D341Med (cell line): ENCODE results near the gene C2orf92.

Experiments used
- DNase-seq: peaks from one replicate; pipeline ENCODE4 v3.0.0; 2012; ENCODE audit warnings: low spot score

C2orf92 gene

DNA sequence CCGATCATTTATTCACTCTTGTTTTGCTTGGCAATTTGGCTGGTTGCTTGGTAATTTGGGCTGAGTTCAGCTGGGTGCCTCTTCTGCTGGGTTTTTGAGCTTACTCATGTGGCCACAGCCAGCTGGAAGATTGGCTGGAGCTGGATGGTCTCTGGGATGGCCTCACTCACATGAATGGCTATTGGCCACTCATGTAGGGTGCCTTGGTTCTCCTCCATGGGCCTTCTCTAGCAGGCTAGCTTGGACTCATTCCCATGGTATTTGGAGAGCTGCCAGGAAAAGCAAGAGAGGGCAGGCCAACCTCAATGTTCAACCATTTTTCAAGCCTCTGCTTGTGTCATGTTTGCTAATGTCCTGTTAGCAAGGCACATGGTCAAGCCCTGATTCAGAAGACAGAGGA, 60.7 kb downstream of the C2orf92 start:
- DNase-seq: no peak

DNA sequence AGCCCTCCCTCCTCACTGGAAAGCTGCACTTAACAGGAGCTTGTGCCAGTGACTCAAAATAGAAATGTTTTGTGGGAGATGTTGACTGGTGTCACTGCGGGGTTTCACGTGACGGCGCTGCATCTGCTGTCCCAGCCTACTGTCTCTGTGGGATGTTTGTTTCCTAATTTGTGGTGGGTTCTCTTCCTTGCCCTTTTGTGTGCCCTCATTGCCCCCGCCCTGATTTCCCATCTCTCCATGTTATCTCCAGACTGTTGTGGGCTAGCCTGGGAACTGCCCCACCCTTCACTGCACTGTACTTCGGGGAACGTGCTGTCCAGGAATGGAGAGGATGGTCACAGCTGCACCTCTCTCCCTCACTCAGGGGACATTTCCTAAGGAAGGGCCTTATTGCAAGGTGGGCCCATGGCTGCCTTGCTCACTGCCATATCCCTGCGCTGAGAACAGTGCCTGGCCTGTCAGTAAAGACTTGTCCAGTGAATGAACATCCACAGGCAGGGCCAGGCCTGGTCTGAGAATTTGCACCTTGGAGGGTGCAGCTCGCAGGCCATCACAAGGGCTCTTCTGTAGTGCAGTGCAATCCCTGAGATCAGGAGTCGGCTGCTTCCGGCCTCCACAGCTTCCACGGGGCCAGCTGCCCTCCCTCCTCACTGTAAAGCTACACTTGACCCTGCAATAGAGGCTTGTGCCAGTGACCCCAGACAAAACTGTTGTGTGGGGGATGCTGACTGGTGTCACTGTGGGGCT, 61.9 kb downstream of the C2orf92 start:
- no peak for DNase-seq

DNA sequence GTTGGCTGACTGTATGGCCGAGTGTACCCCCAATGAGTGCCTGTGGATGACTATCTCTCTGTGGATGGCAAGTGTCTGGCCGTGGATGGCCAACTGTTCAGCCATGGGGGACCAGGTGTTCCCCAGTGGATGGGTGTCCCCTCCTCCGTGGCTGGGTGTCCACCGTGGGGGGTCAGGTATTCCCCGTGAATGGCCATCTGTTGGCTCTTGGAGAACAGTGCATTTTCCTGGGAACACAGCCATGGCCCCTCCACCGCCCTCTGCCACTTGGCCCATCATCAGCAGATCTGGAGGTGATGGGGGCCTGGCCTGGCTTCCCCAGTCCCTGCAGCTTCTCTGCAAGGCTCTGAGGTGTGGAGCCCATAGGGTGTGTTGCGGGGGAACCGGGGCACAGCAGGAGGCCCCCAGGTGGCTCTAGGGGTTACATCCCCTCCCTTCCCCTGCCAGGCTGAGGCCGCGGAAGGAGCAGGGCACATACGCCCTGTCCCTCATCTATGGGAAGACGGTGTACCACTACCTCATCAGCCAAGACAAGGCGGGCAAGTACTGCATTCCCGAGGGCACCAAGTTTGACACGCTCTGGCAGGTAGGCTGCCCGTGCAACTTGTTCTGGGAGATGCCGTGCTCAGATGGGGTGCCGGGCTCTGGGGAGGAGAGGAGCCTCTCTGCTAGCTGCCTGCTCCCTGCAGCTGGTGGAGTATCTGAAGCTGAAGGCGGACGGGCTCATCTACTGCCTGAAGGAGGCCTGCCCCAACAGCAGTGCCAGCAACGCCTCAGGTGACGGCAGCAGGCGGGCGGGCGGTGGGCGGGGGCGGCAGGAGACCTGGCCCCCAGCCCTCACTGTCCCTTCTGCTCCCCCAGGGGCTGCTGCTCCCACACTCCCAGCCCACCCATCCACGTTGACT, 63.2 kb downstream of the C2orf92 start:
- no peak for DNase-seq

DNA sequence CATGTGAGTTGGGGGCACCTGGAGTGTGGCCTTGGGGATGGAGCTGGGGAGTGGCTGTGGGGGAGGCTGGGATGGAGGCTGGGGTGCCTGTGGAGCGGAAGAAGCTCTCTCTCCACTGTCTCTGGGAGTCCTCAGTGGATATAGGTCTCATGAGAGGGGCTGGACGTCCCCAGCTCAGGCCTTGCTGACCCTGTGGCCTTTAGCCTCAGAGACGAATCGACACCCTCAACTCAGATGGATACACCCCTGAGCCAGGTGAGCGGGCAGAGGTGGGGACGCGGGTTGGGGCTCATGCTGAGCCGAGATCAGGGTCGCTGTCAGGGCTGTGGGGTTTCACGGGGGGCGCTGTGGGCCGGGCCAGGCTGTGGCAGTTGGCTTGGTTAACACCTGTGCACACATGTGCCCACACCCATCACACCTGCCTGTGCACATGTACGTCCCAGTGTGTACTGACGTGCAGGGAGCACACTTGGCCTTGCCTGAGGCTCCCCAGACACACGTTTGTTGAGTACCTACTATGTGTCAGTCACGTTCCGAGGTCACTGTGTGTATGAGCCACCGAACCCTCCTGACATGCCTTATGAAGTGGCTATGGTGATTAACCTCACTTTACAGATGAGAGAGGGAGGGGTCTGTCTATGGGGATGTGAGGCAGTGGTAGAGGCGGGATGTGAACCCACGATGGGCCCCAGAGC, 64.0 kb downstream of the C2orf92 start:
- no peak for DNase-seq

DNA sequence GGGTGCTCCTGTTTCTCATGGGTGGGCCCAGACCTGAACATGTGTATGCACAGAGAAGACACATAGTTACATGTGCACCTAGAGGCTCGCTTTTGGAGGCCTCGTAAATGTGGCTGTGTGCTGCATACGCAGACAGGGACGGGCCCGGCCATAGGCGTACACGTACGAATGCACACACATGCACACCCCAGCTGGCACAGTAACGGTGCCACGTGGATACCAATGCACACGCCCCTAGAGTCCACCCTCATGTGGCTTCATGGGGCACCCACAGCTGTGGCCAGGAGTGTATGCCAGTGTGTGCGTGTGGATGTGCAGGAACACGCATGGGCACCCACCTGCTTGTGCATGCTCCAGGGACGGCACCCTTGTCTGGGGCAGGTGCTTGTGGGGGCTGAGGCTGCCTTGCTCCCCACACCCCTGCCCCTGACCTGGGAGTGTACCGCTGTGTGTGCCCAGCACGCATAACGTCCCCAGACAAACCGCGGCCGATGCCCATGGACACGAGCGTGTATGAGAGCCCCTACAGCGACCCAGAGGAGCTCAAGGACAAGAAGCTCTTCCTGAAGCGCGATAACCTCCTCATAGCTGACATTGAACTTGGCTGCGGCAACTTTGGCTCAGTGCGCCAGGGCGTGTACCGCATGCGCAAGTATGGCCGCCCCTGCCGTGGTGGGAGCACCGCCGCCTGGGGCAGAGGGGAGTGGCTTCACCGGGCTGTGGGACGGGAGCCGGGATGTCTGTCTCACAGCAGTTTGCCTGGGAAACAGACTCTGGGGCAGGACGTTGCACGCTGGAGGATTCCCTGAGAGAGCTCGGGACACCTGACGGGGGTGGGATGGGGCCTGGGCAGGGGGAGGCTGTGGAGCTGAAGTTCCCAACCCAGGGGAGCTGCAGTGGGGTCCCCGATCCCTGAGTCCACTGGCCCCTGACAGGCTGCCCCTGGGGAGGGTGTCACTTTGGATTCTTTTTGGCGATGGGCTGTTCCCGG, 64.8 kb downstream of the C2orf92 start:
- no peak for DNase-seq

DNA sequence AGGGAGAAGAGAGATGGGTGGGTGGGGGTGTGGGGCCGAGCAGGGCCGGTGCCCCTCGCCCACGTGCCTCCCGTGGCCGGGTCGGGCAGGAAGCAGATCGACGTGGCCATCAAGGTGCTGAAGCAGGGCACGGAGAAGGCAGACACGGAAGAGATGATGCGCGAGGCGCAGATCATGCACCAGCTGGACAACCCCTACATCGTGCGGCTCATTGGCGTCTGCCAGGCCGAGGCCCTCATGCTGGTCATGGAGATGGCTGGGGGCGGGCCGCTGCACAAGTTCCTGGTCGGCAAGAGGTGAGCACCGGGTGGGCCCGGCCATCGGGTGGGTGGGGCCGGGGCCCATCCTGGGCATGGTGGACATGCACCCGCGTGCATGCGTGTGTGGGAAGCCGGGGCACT, 65.6 kb downstream of the C2orf92 start:
- no peak for DNase-seq

DNA sequence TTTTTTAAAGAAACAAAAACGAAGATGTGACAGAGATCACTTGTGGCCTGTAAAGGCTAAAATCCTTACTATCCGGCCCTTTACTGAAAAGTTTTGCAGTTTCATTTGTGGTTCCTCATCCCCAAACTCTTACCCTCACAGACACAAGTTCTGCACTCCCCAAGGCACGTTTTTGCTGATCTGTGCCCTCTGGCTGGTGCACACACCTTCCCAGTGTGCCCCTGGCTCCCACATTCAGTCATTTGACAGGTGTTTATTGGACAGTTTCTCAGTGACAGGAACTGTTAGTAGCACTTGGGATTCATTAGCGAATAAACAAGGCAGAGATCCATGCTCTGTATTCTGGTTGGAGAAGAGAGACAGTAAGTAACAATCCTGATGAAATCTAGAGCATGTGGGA, 66.7 kb downstream of the C2orf92 start:
- DNase-seq: no peak

DNA sequence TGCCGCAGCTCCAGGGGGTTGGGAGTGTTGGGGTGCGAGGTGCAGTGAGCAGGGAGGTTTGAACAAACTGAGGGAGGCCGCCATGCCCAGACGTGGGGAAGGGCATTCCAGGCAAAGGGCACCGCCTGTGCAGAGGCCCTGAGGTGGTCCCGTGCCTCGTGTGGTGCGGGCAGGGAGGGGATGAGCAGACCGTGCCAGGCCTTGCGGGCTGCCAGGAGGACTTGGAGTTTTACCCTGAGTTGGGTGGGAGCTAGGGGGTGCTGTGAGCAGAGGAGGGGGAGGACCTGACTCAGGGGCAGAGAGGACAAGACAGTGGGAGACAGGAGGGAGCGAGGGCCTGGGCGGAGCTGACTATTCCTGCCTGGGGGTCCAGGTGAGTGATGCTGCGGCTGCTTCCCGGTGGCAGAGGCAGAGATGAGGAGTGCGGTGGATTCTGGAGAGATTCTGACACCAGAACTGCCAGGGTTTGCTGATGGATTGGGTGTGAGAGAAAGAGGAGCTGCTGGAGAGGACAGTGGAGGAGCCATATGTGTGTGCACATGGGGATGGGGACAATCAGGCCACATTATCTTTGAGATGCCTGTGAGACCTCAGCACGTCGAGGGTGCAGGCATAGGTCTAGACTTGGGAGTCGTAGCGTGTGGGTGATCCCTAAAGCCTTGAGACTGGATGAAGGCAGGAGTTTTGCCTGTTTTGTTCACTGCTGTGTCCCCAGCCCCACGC, 67.3 kb downstream of the C2orf92 start:
- no peak for DNase-seq

DNA sequence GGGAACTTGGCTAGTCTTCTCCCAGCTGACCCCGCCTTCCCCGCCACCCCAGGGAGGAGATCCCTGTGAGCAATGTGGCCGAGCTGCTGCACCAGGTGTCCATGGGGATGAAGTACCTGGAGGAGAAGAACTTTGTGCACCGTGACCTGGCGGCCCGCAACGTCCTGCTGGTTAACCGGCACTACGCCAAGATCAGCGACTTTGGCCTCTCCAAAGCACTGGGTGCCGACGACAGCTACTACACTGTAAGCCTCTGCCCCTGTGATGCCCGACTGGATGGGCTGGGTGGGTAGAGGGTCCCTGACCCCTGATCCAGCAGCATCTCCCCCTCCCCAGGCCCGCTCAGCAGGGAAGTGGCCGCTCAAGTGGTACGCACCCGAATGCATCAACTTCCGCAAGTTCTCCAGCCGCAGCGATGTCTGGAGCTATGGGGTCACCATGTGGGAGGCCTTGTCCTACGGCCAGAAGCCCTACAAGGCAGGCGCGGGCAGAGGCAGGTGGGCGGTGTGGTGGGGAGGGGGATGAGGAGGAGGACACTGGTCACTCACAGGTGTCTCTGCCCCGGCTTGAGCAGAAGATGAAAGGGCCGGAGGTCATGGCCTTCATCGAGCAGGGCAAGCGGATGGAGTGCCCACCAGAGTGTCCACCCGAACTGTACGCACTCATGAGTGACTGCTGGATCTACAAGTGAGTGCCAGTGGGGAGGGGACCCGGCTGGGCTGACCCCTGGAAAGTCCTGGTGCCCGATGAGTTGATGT, 68.1 kb downstream of the C2orf92 start:
- no peak for DNase-seq

DNA sequence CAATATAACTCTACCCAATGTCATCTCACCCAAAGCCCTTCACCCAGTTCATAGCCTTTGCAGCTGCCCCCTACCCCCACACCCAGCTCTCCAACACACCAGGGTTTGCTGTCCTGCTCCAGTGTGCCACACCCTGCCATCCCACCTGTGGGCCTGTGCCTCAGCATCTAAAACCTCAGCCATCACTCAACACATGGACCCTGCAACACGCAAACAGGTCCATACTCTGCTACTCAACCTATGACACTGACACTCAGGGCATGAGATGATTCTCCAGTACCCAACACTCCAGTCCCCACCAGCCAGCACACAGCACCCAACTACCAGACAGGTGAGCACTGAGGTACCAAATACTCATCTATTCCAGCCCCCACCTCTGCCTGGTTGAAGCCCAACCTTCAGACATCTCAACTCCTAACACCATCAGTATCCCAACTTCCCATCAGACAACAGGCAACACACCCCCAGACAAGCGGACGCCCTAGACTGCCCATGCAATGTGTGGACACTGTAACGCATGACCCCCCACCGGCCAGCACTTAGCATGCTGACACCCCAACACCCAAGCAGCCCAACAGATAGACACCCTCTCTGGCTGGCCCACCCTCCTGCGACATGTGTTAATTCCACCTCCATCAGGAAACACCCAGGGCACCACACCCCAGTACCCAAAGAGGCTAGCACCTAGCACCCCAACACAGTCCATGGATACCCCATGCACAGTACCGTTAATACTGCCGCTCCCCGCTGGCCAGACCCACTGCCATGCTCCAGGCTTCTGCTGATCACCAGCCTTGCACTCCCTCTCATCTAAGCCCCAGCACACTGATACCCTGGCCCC, 68.9 kb downstream of the C2orf92 start:
- no peak for DNase-seq

DNA sequence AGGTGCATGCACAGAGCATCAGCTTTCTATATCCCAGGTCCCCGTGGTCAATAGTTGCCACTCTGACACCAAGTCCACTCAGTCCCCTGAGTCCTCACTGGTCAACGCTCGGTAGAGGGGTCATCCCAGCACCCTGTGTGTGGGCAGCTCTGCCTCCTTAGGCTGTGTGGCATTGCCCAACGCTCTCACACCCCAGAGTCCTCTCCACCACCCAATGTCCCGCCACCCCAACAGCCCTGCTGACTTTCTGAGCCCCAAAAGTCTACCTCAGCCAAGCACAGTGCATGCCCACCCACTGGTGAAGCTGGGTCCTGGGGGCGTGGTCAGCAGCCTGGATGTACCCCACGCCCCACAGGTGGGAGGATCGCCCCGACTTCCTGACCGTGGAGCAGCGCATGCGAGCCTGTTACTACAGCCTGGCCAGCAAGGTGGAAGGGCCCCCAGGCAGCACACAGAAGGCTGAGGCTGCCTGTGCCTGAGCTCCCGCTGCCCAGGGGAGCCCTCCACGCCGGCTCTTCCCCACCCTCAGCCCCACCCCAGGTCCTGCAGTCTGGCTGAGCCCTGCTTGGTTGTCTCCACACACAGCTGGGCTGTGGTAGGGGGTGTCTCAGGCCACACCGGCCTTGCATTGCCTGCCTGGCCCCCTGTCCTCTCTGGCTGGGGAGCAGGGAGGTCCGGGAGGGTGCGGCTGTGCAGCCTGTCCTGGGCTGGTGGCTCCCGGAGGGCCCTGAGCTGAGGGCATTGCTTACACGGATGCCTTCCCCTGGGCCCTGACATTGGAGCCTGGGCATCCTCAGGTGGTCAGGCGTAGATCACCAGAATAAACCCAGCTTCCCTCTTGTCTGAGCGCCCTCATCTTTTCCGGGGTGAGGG, 69.7 kb downstream of the C2orf92 start:
- no peak for DNase-seq

DNA sequence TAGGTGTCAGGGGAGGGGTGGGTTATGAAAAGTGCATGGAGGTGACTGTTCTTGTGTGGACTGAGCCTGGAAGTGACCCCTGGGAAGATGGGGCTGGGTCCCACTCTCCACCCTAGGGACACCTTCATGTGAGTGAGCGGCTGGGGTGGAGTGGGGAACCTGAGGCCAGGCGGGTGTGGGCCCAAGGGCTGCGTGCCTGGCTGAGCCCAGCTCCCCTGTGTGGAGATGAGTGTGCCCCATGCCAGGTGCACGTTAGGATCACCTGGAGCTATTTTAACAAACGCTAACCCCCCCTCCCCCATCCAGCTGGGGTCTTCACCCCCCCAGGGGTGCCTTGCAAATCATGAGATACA, 70.4 kb downstream of the C2orf92 start:
- no peak for DNase-seq

DNA sequence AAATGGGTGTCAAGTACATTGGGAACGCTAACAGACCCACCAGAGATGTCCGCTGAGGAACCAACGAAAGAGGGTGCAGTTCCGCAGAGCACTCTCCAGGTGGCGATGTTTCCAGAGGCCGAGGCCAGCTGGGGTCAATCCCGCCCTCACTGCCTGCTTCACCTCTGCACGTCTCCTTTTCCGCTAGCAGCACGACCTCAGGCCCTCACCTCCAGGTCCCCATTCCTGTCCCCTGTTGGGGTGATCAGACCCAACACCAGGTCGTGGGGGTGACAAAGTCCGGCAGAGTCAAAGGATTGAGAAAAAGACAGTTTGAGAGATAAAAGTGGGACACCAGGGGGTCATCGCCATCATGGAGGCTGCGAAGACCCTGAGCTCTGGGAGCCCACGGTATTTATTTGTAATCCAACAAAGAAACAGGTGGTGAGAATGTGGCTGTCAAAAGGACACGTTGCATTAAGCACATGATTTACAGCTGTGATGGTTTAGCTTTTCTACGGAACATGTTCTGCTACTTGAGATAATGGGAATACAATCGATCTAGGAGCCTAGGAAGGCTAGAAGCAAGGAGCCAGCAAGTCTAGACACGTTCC, 71.2 kb downstream of the C2orf92 start:
- peak; percentile 72 for DNase-seq

DNA sequence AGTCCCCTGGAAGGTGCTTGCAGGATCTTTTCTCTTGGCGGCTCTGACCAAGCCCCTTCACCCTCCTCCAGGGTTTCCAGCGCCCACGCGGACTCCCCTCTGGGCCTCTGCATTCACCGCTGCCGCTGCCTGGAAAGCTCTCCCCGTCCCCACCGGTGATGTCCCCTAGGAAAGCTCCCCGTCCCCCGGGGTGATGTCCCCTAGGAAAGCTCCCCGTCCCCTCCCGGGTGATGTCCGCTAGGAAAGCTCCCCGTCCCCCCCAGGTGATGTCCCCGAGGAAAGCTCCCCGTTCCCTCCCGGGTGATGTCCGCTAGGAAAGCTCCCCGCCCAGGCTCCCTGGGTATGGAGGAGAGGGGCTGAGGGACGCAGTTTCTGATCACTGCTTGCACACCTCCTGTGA, 71.7 kb downstream of the C2orf92 start:
- DNase-seq: no peak

DNA sequence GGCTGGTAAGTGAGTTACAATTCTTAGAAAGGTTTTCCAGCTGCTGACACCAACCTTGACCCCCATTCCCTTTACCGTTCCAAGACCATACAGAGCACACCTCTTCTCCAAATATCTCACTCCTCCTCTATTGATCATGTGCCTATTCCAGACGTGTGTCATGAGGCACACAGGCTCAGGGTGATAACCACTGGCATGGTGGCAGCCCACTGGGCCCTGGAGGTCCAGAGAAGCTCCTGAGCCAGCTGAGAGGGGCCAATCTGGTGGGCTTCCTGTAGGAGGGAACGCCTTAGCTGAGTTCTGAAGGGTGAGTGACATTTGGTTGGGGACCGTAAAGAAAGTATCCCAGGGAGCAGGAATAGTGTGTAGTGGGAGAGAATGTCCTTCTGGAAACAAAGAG, 72.2 kb downstream of the C2orf92 start:
- DNase-seq: no peak

DNA sequence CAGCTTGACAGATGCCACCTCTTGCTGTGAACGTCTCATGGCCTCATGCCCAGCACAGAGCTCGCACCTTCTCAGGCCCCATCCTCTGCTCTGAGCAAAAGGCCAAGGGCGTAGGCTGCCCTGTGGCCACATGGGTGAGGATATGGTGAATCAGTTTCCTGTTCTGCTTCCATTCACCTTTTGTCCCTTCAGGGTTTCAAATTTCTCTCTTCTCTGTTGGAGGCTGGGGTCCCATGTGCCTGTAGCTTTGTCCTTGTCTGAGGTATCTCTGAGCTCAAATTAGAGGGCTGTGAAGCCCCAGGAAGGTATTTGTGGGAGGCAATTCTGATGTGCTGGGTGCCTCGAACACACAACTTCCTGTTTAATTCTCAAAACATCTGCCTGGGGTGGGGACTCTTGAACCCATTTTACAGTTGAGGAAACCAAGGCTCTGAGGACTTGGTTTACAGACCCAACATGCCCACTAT, 72.9 kb downstream of the C2orf92 start:
- DNase-seq: no peak

DNA sequence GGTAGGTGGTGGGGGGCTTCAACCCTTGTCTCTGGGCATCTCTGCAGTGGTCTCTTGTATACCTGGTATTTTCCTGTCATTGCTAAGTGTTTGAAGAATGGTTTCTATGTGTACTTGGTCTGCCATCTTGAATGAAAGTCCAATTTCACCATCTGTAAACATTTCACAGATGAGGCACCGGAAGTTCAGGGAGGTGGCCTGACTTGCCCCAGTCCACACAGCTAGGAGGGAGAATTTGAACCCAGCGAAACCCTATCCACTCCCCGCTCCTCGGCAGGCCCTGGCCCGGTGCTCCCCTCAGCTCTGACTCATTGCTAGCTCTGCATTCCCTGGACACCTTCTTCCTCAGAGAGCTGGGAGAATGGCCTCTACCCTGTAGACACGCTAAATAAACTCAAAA, 74.4 kb downstream of the C2orf92 start:
- no peak for DNase-seq
